Stimulated activated CD4-positive, alpha-beta T cell treated with anti-CD3 and anti-CD28 coated beads, Interleukin-12 subunit alpha, Interleukin-12 subunit beta, amount 100 ng/mL, for 24 hours (primary cell): ENCODE results near the gene PSMB8.

Experiments used
- DNase-seq, 2 experiments: peaks; one replicate each; pipeline ENCODE4 v3.0.0-alpha.2; 2020; ENCODE audit warnings: low read depth in 2 of 2

Gene PSMB8

GRCh38 chr6:32857156-32857891 lies 13.5 kb upstream of the PSMB8 start:
- DNase-seq, result no peak

GRCh38 chr6:32855467-32856174 lies 11.8 kb upstream of the PSMB8 start:
- no peak for DNase-seq

- peak in 1 of 2 experiments; percentile 48 for DNase-seq
Measured at GRCh38 chr6:32854376-32855178, 10.7 kb upstream of the PSMB8 start.

- peak; percentile 91 to 96 for DNase-seq
Measured at GRCh38 chr6:32853541-32854375, 9.9 kb upstream of the PSMB8 start, which contains the start of the genes PSMB9 and TAP1. Gene PSMB9, plus strand, starts transcription at chr6:32854192. Its CDS starts 38 bp downstream, at chr6:32854230. Gene TAP1, minus strand, starts transcription at chr6:32853704. Its CDS starts 68 bp downstream, at chr6:32853636.

- DNase-seq, result no peak
Measured at GRCh38 chr6:32852844-32853540, 9.1 kb upstream of the PSMB8 start.

- no peak for DNase-seq
Measured at GRCh38 chr6:32852018-32852843, 8.4 kb upstream of the PSMB8 start.

- DNase-seq, result no peak
Measured at GRCh38 chr6:32851025-32851424, 7.2 kb upstream of the PSMB8 start.

- no peak for DNase-seq
Measured at GRCh38 chr6:32849126-32849525, 5.3 kb upstream of the PSMB8 start.

- DNase-seq, result no peak
Measured at GRCh38 chr6:32847795-32848194, 3.9 kb upstream of the PSMB8 start.

- DNase-seq, result no peak
Measured at GRCh38 chr6:32847004-32847403, 3.2 kb upstream of the PSMB8 start.

GRCh38 chr6:32845384-32845884 lies 1.6 kb upstream of the PSMB8 start:
- DNase-seq, result peak in 1 of 2 experiments; percentile 35

GRCh38 chr6:32844839-32845383 lies 1.1 kb upstream of the PSMB8 start:
- no peak for DNase-seq

GRCh38 chr6:32843331-32843978 lies 392 bp downstream of the PSMB8 start:
- no peak for DNase-seq

- DNase-seq, result no peak
Measured at GRCh38 chr6:32842690-32843089, 1.2 kb downstream of the PSMB8 start.

GRCh38 chr6:32842021-32842650 lies 1.7 kb downstream of the PSMB8 start:
- no peak for DNase-seq

GRCh38 chr6:32840604-32841246 lies 3.1 kb downstream of the PSMB8 start:
- DNase-seq, result peak in 1 of 2 experiments; percentile 48

- no peak for DNase-seq
Measured at GRCh38 chr6:32839356-32839755, 4.5 kb downstream of the PSMB8 start.
